Mesendoderm (in vitro differentiated cells): ENCODE data around the gene FOS.

Experiments used
- DNase-seq: peaks from one replicate; pipeline ENCODE4 v3.0.0; 2013
- H2AK5ac ChIP-seq: 2 replicates; pipeline ENCODE4 v1.6.1; 2013; ENCODE audit warnings: low read length, inconsistent platforms
- H2BK120ac ChIP-seq: 2 replicates; pipeline ENCODE4 v1.6.1; 2013; ENCODE audit warnings: low read depth, mild to moderate bottlenecking, low read length, moderate library complexity, mixed read lengths
- H2BK15ac ChIP-seq: replicated peaks from 2 replicates; pipeline ENCODE4 v1.6.1; 2013; ENCODE audit warnings: low read depth, mild to moderate bottlenecking, moderate library complexity
- H2BK5ac ChIP-seq: 2 replicates; pipeline ENCODE4 v1.6.1; 2013; ENCODE audit warnings: low read length, inconsistent platforms
- H3K18ac ChIP-seq: 2 replicates; pipeline ENCODE4 v1.6.1; 2013; ENCODE audit warnings: mild to moderate bottlenecking, low read length, mixed read lengths
- H3K23ac ChIP-seq: one replicate; pipeline ENCODE4 v1.6.1; 2013; ENCODE audit warnings: low read length
- H3K27ac ChIP-seq: 2 replicates; pipeline ENCODE4 v1.5.1; 2013; ENCODE audit warnings: low read depth, mild to moderate bottlenecking, inconsistent platforms, low read length, moderate library complexity
- H3K27me3 ChIP-seq: 2 replicates; pipeline ENCODE4 v1.6.1; 2013; ENCODE audit warnings: low read length, control low read depth, mild to moderate bottlenecking, inconsistent platforms; ENCODE audit not compliant: insufficient read depth, poor library complexity
- H3K36me3 ChIP-seq: 2 replicates; pipeline ENCODE4 v1.6.1; 2013; ENCODE audit warnings: low read length, inconsistent platforms; ENCODE audit not compliant: control insufficient read depth, insufficient read depth
- H3K4ac ChIP-seq: one replicate; pipeline ENCODE4 v1.6.1; 2013; ENCODE audit warnings: low read depth, mild to moderate bottlenecking, low read length, moderate library complexity
- H3K4me1 ChIP-seq: 2 replicates; pipeline ENCODE4 v1.6.1; 2013; ENCODE audit warnings: low read depth, low read length, inconsistent platforms; ENCODE audit not compliant: control insufficient read depth
- H3K4me2 ChIP-seq: 2 replicates; pipeline ENCODE4 v1.6.1; 2013; ENCODE audit warnings: low read length
- H3K4me3 ChIP-seq: 2 replicates; pipeline ENCODE4 v1.5.1; 2013; ENCODE audit warnings: mild to moderate bottlenecking, low read length
- H3K56ac ChIP-seq: one replicate; pipeline ENCODE4 v1.6.1; 2013; ENCODE audit warnings: low read length
- H3K79me1 ChIP-seq: 2 replicates; pipeline ENCODE4 v1.6.1; 2013; ENCODE audit warnings: low read length, inconsistent platforms
- H3K79me2 ChIP-seq: 2 replicates; pipeline ENCODE4 v1.6.1; 2013; ENCODE audit warnings: mild to moderate bottlenecking, low read length; ENCODE audit not compliant: control insufficient read depth, insufficient read depth
- H3K9ac ChIP-seq: 2 replicates; pipeline ENCODE4 v1.6.1; 2013; ENCODE audit warnings: low read length, inconsistent platforms
- H4K5ac ChIP-seq: one replicate; pipeline ENCODE4 v1.6.1; 2013; ENCODE audit warnings: low read length
- H4K8ac ChIP-seq: one replicate; pipeline ENCODE4 v1.6.1; 2013; ENCODE audit warnings: low read depth, mild to moderate bottlenecking, control low read depth, low read length, moderate library complexity
- WGBS: extraction: QIAGEN DNeasy Blood & Tissue Kit; methylation state at CpG from one replicate; pipeline ENCODE4 v1.1.7; 2013; ENCODE audit warnings: low lambda C conversion rate, missing lambda C conversion rate; ENCODE audit not compliant: insufficient coverage; ENCODE audit errors: extremely low coverage; 5-methylcytosine and 5-hydroxymethylcytosine counted together

FOS gene

DNA sequence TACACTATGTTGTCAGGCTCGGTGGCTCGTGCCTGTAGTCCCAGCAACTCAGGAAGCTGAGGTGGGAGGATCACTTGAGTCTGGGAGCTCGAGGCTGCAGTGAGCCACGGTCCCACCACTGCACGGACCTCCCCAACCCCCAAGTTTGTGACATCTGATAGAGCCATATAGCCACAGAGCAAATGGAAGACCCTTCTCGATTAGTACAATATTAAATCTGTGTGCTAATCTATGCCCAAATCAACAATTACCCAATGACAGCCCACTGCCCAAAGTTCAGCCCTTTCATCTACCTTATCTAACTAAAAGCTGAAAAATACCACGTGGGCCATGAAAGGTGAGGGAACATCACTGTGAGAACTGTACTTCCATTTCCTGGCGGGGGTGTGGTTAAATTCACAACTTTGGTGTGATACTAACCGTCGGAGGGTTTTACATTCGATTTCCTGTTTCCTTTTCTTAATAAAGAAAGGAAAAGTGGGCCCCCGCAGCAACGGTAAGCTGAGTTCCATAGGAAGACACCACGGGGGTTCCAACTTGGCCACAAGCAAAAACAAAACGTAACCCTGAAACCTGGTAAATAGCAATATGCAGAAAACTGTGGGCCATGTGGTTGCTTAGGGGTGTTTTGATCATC, 31.2 kb upstream of the FOS start:
- no peak overlapping the region for H3K4ac ChIP-seq
- H4K5ac ChIP-seq, result no peak overlapping the region
- H3K23ac ChIP-seq, result no peak overlapping the region
- no peak overlapping the region for H2AK5ac ChIP-seq
- H3K4me2 ChIP-seq, result no peak overlapping the region
- no peak overlapping the region for H2BK5ac ChIP-seq
- WGBS, result no CpG with 5 or more reads among the region's 15 CpGs
- H3K9ac ChIP-seq, result no peak overlapping the region
- H4K8ac ChIP-seq, result no peak overlapping the region
- no peak overlapping the region for H3K56ac ChIP-seq
- no peak overlapping the region for H2BK15ac ChIP-seq
- no peak overlapping the region for H2BK120ac ChIP-seq
- no peaks in the 10 kb centered on the region for H3K36me3 ChIP-seq
- no peaks in the 10 kb centered on the region for H3K79me1 ChIP-seq
- no peaks in the 10 kb centered on the region for H3K79me2 ChIP-seq
- H3K18ac ChIP-seq, result peak overlapping the region; percentile 1
- no peak overlapping the region for H3K4me3 ChIP-seq
- no peaks in the 10 kb centered on the region for H3K27me3 ChIP-seq
- H3K4me1 ChIP-seq, result no peaks in the 10 kb centered on the region
- H3K27ac ChIP-seq, result no peak overlapping the region
- DNase-seq, result no peak

DNA sequence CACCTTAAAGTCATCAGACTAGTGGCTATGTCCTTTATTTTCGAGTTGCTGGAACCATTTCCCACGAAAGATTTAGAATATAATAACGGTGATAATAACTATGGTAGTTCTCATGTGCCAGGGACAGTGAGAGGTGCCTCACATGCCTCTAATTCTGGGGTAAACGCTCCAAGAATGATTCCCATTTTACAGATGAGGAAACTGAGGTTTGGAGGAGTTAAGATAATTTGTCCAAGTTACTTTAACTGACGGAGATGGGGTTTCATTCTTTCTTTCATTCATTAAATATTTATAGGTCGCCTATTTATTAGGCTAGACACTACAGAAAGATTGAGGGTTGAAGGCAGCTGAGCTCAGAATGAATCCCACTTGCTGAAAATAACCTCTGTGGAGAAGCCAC, 30.7 kb upstream of the FOS start:
- Histone ChIP-seq H3K4me1 (no peaks in the 10 kb centered on the region), H3K4me2 (no peak overlapping the region), H2BK5ac (no peak overlapping the region), H3K79me1 (no peaks in the 10 kb centered on the region), H3K36me3 (no peaks in the 10 kb centered on the region), H4K5ac (no peak overlapping the region), H3K23ac (no peak overlapping the region), H4K8ac (no peak overlapping the region), H3K18ac (no peak overlapping the region), H3K4me3 (no peak overlapping the region), H3K27ac (no peak overlapping the region), H2BK15ac (no peak overlapping the region), H3K27me3 (no peaks in the 10 kb centered on the region), H2BK120ac (no peak overlapping the region), H3K4ac (no peak overlapping the region), H3K9ac (no peak overlapping the region), H3K79me2 (no peaks in the 10 kb centered on the region), H3K56ac (no peak overlapping the region), H2AK5ac (no peak overlapping the region)
- DNase-seq, result no peak
- WGBS, result no CpG with 5 or more reads among the region's 6 CpGs

DNA sequence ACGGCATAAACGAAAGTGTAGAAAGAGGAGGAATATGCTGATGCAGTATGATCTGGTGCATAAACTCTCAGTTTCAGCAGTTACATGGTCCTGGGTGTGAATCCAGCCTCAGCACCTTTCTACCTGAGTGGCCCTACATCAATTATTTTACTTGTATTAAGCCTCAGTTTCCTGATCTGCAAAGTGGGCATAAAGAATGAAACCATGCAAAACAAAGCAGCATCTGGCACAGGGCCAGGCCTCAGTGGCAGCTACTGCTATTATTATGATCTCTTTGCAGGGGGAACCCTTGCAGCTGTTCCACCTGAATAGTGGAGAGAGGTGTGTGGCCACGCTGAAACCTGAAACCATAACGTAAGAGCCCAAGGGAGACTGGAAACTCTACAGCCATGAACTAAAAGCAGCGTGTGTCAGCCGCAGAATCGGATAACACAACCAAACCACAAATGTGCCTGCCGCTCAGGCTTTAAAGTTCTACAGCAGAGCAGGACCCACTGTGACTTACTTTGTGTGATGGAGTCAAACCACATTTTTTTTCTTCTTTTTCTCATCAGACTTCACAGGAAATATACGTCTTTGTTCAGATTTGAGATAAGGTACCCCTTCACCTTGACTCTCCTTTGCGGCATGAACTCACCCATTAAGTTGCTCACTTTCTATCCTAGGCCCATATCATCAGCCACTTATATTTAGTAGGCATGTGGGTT, 29.2 kb upstream of the FOS start:
- Histone ChIP-seq H3K56ac (no peak overlapping the region), H3K4me2 (no peak overlapping the region), H2BK15ac (no peak overlapping the region), H3K9ac (no peak overlapping the region), H3K79me1 (no peaks in the 10 kb centered on the region), H3K4ac (no peak overlapping the region), H3K4me3 (no peak overlapping the region), H3K79me2 (no peaks in the 10 kb centered on the region), H4K8ac (no peak overlapping the region), H3K36me3 (no peaks in the 10 kb centered on the region), H3K27ac (no peak overlapping the region), H3K4me1 (no peaks in the 10 kb centered on the region), H3K23ac (no peak overlapping the region), H2BK5ac (no peak overlapping the region), H2BK120ac (no peak overlapping the region), H3K27me3 (no peaks in the 10 kb centered on the region), H4K5ac (no peak overlapping the region), H2AK5ac (no peak overlapping the region), H3K18ac (no peak overlapping the region)
- no peak for DNase-seq
- WGBS, result no CpG with 5 or more reads among the region's 10 CpGs

DNA sequence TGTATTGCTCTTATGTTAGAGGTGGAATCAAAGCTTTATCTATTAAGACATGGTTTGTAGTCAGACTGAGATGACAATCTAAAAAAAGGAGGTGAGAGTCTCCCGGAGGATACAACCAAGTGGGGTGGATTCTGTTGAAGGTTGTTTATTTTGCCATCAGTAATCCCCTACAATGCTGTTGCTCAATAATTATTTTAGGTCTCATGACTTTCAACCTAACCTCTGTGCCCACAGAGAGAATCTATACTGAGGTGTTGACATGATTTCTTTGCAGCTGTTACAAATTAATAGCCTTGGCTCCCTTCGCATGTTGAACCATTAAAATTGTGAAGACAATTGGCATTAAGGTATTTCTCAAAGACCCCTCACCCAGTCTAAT, 28.7 kb upstream of the FOS start:
- H3K27ac ChIP-seq, result no peak overlapping the region
- no peak overlapping the region for H3K4me2 ChIP-seq
- no peak overlapping the region for H2BK5ac ChIP-seq
- no peaks in the 10 kb centered on the region for H3K79me2 ChIP-seq
- H3K27me3 ChIP-seq, result no peaks in the 10 kb centered on the region
- no peak overlapping the region for H3K56ac ChIP-seq
- H2BK120ac ChIP-seq, result no peak overlapping the region
- H4K5ac ChIP-seq, result no peak overlapping the region
- H3K4ac ChIP-seq, result no peak overlapping the region
- H3K23ac ChIP-seq, result no peak overlapping the region
- H3K4me3 ChIP-seq, result no peak overlapping the region
- no CpG with 5 or more reads among the region's 2 CpGs for WGBS
- no peak for DNase-seq
- no peaks in the 10 kb centered on the region for H3K4me1 ChIP-seq
- no peak overlapping the region for H3K9ac ChIP-seq
- H3K36me3 ChIP-seq, result no peaks in the 10 kb centered on the region
- no peak overlapping the region for H3K18ac ChIP-seq
- H4K8ac ChIP-seq, result no peak overlapping the region
- no peaks in the 10 kb centered on the region for H3K79me1 ChIP-seq
- no peak overlapping the region for H2BK15ac ChIP-seq
- H2AK5ac ChIP-seq, result no peak overlapping the region

DNA sequence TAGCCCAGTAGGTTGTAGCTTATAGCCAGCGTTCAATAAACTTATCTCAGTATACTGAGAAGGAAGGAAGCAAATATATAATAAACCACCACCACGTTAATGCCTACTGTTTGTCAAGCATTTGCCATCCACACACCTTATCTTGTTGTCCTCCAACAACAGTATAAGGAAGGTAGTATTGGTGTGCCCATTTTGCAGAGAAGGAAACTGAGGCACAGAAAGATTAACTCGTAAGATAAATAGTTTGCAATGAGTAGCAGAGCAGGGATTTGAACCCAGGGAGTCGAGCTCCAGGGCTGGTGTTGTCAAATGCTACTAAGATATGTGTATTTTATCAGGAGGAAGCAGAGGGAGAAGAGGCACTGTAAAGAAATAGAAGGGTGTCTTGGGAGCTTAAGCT, 27.8 kb upstream of the FOS start:
- Histone ChIP-seq H4K8ac (no peak overlapping the region), H2BK120ac (no peak overlapping the region), H3K79me1 (no peaks in the 10 kb centered on the region), H3K4me2 (no peak overlapping the region), H3K4me1 (no peaks in the 10 kb centered on the region), H3K36me3 (no peaks in the 10 kb centered on the region), H3K27ac (no peak overlapping the region), H3K79me2 (no peaks in the 10 kb centered on the region), H2BK15ac (no peak overlapping the region), H2AK5ac (no peak overlapping the region), H3K9ac (no peak overlapping the region), H4K5ac (no peak overlapping the region), H3K4me3 (no peak overlapping the region), H3K27me3 (no peaks in the 10 kb centered on the region), H3K4ac (no peak overlapping the region), H2BK5ac (no peak overlapping the region), H3K23ac (no peak overlapping the region), H3K56ac (no peak overlapping the region), H3K18ac (no peak overlapping the region)
- DNase-seq, result no peak
- WGBS, result no CpG with 5 or more reads among the region's 4 CpGs
